ENCODE measurements around the gene MAP3K9. TPM values are rescaled to one million over a fixed set of nuclear protein-coding genes. Genes with fewer than 3 reads are reported as not detected.

The MAP3K9 gene
- total and polyA plus RNA-seq, 2 donors (not counting 3 experiments of a cell fraction or from before 2014, with no cell fraction given), result 0.06 to 0.11 TPM

DNA sequence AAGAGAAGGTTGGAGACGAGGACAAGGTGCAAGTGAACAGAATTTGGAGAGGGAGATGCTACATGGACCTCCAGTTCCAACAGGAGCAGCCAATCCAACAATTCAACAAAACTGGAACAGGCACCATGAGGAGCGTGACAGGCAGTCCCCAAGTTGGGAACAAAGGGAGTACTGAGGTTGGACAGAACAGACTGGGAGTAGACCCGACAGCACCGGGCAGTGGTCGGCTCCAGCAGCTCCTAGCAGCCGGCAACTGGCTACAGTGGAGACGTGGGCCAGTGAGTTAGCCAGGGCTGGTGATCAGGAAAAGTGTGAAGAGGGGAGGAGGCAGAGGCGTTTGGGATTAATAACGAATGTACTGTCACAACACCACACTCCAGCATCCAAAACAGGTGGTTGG is 16.4 kb downstream of the MAP3K9 start:
- intact Hi-C loops (cut with micrococcal nuclease) (no loop called here), dilution Hi-C loops (cut with MboI; ENCODE audit: extremely low pct_ligation_motif_present, low sequenced_read_pairs) (no loop called here)
- no peaks in the 10 kb centered on the region for H3K4me1 ChIP-seq (ENCODE audit: control insufficient read depth, extremely low read depth, insufficient read depth, low read length)
- no peaks in the 10 kb centered on the region for H3K79me2 ChIP-seq (ENCODE audit: control insufficient read depth, insufficient read depth, low read length)
- H3K9me1 ChIP-seq (replicated peaks; ENCODE audit: control insufficient read depth, extremely low read depth, insufficient read depth, low read length), result no peaks in the 10 kb centered on the region
- H4K20me1 ChIP-seq (replicated peaks; ENCODE audit: control insufficient read depth, extremely low read depth, insufficient read depth, low read length), result no peaks in the 10 kb centered on the region
- TF ChIP-seq GATA2 (IDR thresholded peaks at IDR 0.05; ENCODE audit: insufficient read depth, insufficient read length, low read depth, low read length) (no peak), MYC (IDR thresholded peaks at IDR 0.05; ENCODE audit: low read depth, low read length) (no peak), FOS (IDR thresholded peaks at IDR 0.05; ENCODE audit: borderline replicate concordance, insufficient read depth, low read length) (no peak)
- no peak for DNase-seq (ENCODE audit: low read depth, low spot score)
- POLR2A ChIA-PET, result no interaction called here
- H3K4me2 ChIP-seq (ENCODE audit: insufficient read depth, low read length), result no peak overlapping the region
- no peak overlapping the region for H2AFZ ChIP-seq (ENCODE audit: low read depth, low read length)
- no peaks in the 10 kb centered on the region for H3K9me3 ChIP-seq (replicated peaks; ENCODE audit: control insufficient read depth, insufficient read depth, low read length)
- no peak overlapping the region for H3K9ac ChIP-seq (replicated peaks; ENCODE audit: extremely low read depth, insufficient read depth, low read length)
- H3K27ac ChIP-seq (ENCODE audit: insufficient read depth, low read depth, low read length), result no peak overlapping the region
- BruUV-seq (replicated peaks), result no TSS peak
- CTCF ChIA-PET, result no interaction called here
- no peak overlapping the region for H3K4me3 ChIP-seq (replicated peaks in 1 of 3; ENCODE audit: insufficient read depth in 1 of 3, low read depth in 1 of 3, low read length in 3 of 3)
- peaks cover 0 to 4% of the 10 kb centered on the region in 2 experiments for H3K27me3 ChIP-seq (ENCODE audit: control insufficient read depth in 2 of 2, insufficient read depth in 2 of 2, low read length in 2 of 2)
- no peak for FAIRE-seq
- H3K36me3 ChIP-seq (ENCODE audit: control insufficient read depth in 2 of 2, extremely low read depth in 1 of 2, insufficient read depth in 2 of 2, low read length in 2 of 2), result no peaks in the 10 kb centered on the region

DNA sequence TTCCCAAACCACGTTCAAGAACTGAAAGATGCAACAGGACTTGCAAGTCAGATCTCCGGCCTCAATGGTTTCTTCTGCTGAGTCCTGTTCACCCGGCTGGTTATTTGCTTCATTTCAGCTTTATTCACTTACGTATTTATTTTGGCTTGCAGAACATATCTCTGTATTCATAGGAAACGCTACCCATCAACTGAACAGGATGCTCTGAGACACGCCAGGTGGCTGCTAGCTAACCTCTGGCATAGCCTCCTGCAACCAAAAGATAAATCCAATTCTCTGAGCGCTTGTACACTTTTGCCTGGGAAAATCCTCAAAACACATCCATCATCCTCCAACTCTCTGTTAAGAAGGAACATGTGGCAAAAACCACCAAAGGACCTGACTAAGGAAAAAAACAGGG is 17.3 kb downstream of the MAP3K9 start:
- BruUV-seq (replicated peaks), result no TSS peak
- FAIRE-seq, result no peak
- ChIA-PET CTCF (no interaction called here), POLR2A (no interaction called here)
- Histone ChIP-seq H4K20me1 (replicated peaks; ENCODE audit: control insufficient read depth, extremely low read depth, insufficient read depth, low read length) (no peaks in the 10 kb centered on the region), H3K79me2 (ENCODE audit: control insufficient read depth, insufficient read depth, low read length) (no peaks in the 10 kb centered on the region), H3K9ac (replicated peaks; ENCODE audit: extremely low read depth, insufficient read depth, low read length) (no peak overlapping the region), H3K36me3 (ENCODE audit: control insufficient read depth in 2 of 2, extremely low read depth in 1 of 2, insufficient read depth in 2 of 2, low read length in 2 of 2) (no peaks in the 10 kb centered on the region), H2AFZ (ENCODE audit: low read depth, low read length) (no peak overlapping the region), H3K27ac (ENCODE audit: insufficient read depth, low read depth, low read length) (no peak overlapping the region), H3K4me1 (ENCODE audit: control insufficient read depth, extremely low read depth, insufficient read depth, low read length) (no peaks in the 10 kb centered on the region), H3K27me3 (ENCODE audit: control insufficient read depth in 2 of 2, insufficient read depth in 2 of 2, low read length in 2 of 2) (peaks cover 0 to 4% of the 10 kb centered on the region in 2 experiments), H3K9me1 (replicated peaks; ENCODE audit: control insufficient read depth, extremely low read depth, insufficient read depth, low read length) (no peaks in the 10 kb centered on the region), H3K4me2 (ENCODE audit: insufficient read depth, low read length) (no peak overlapping the region), H3K9me3 (replicated peaks; ENCODE audit: control insufficient read depth, insufficient read depth, low read length) (no peaks in the 10 kb centered on the region), H3K4me3 (replicated peaks in 1 of 3; ENCODE audit: insufficient read depth in 1 of 3, low read depth in 1 of 3, low read length in 3 of 3) (no peak overlapping the region)
- no peak for DNase-seq (ENCODE audit: low read depth, low spot score)
- no peak for TF ChIP-seq MYC (IDR thresholded peaks at IDR 0.05; ENCODE audit: low read depth, low read length)
- no peak for TF ChIP-seq FOS (IDR thresholded peaks at IDR 0.05; ENCODE audit: borderline replicate concordance, insufficient read depth, low read length)
- no peak for TF ChIP-seq POLR2A (IDR thresholded peaks at IDR 0.05; ENCODE audit: low read depth, low read length)
- no peak for TF ChIP-seq JUN (IDR thresholded peaks at IDR 0.05; ENCODE audit: borderline replicate concordance, insufficient read depth, insufficient read length, low read depth)
- TF ChIP-seq, protein P1, sequence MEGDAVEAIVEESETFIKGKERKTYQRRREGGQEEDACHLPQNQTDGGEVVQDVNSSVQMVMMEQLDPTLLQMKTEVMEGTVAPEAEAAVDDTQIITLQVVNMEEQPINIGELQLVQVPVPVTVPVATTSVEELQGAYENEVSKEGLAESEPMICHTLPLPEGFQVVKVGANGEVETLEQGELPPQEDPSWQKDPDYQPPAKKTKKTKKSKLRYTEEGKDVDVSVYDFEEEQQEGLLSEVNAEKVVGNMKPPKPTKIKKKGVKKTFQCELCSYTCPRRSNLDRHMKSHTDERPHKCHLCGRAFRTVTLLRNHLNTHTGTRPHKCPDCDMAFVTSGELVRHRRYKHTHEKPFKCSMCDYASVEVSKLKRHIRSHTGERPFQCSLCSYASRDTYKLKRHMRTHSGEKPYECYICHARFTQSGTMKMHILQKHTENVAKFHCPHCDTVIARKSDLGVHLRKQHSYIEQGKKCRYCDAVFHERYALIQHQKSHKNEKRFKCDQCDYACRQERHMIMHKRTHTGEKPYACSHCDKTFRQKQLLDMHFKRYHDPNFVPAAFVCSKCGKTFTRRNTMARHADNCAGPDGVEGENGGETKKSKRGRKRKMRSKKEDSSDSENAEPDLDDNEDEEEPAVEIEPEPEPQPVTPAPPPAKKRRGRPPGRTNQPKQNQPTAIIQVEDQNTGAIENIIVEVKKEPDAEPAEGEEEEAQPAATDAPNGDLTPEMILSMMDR (IDR thresholded peaks at IDR 0.05; ENCODE audit: extremely low read depth in 1 of 2, insufficient read depth in 1 of 2, low read depth in 1 of 2, low read length in 2 of 2), result no peak
- no peak for TF ChIP-seq EZH2 (IDR thresholded peaks at IDR 0.05; ENCODE audit: borderline replicate concordance, low read depth, low read length, severe bottlenecking)
- TF ChIP-seq POLR2AphosphoS5 (IDR thresholded peaks at IDR 0.05; ENCODE audit: insufficient read depth, low read depth, low read length), result no peak
- TF ChIP-seq GATA2 (IDR thresholded peaks at IDR 0.05; ENCODE audit: insufficient read depth, insufficient read length, low read depth, low read length), result no peak
- TF ChIP-seq, protein P2, sequence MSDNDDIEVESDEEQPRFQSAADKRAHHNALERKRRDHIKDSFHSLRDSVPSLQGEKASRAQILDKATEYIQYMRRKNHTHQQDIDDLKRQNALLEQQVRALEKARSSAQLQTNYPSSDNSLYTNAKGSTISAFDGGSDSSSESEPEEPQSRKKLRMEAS (IDR thresholded peaks at IDR 0.05; ENCODE audit: insufficient read depth, insufficient read length), result no peak
- intact Hi-C loops (cut with micrococcal nuclease), result no loop called here
- dilution Hi-C loops (cut with MboI; ENCODE audit: extremely low pct_ligation_motif_present, low sequenced_read_pairs), result no loop called here
